Measurements from ENCODE around the gene PLXNA4.

Gene PLXNA4

GRCh38 chr7:132225216-132226030 lies 350.8 kb downstream of the PLXNA4 start:
- no peak for DNase-seq

GRCh38 chr7:132221356-132221755 lies 354.9 kb downstream of the PLXNA4 start:
- no peak for DNase-seq

- DNase-seq, result no peak
Observed at GRCh38 chr7:132220060-132220459, 356.2 kb downstream of the PLXNA4 start.

GRCh38 chr7:132218876-132219275 lies 357.4 kb downstream of the PLXNA4 start:
- no peak for DNase-seq

GRCh38 chr7:132216847-132217525 lies 359.3 kb downstream of the PLXNA4 start:
- DNase-seq, result no peak

- no peak for DNase-seq
Observed at GRCh38 chr7:132214452-132214851, 361.8 kb downstream of the PLXNA4 start.

GRCh38 chr7:132213583-132213982 lies 362.7 kb downstream of the PLXNA4 start:
- no peak for DNase-seq

GRCh38 chr7:132211971-132212370 lies 364.3 kb downstream of the PLXNA4 start:
- no peak for DNase-seq

GRCh38 chr7:132210821-132211220 lies 365.4 kb downstream of the PLXNA4 start:
- DNase-seq, result no peak

GRCh38 chr7:132207782-132208181 lies 368.5 kb downstream of the PLXNA4 start:
- no peak for DNase-seq

GRCh38 chr7:132207211-132207610 lies 369.1 kb downstream of the PLXNA4 start:
- DNase-seq, result no peak

- DNase-seq, result no peak
Observed at GRCh38 chr7:132206594-132206993, 369.7 kb downstream of the PLXNA4 start.

GRCh38 chr7:132205509-132205908 lies 370.8 kb downstream of the PLXNA4 start:
- no peak for DNase-seq

GRCh38 chr7:132203021-132203420 lies 373.2 kb downstream of the PLXNA4 start:
- no peak for DNase-seq

- no peak for DNase-seq
Observed at GRCh38 chr7:132202541-132202940, 373.7 kb downstream of the PLXNA4 start.

- DNase-seq, result no peak
Observed at GRCh38 chr7:132200141-132200540, 376.1 kb downstream of the PLXNA4 start.

GRCh38 chr7:132199626-132200025 lies 376.6 kb downstream of the PLXNA4 start:
- no peak for DNase-seq

- no peak for DNase-seq
Observed at GRCh38 chr7:132197772-132198171, 378.5 kb downstream of the PLXNA4 start.

- no peak for DNase-seq
Observed at GRCh38 chr7:132193898-132194297, 382.4 kb downstream of the PLXNA4 start.

- DNase-seq, result no peak
Observed at GRCh38 chr7:132192809-132193208, 383.5 kb downstream of the PLXNA4 start.

- no peak for DNase-seq
Observed at GRCh38 chr7:132191418-132191817, 384.9 kb downstream of the PLXNA4 start.

- DNase-seq, result no peak
Observed at GRCh38 chr7:132190683-132191082, 385.6 kb downstream of the PLXNA4 start.

- no peak for DNase-seq
Observed at GRCh38 chr7:132189881-132190280, 386.4 kb downstream of the PLXNA4 start.

Data from hematopoietic multipotent progenitor cell treated with erythropoietin and hydrocortisone succinate and interleukin-3 and kit ligand, for 4 days (in vitro differentiated cells).